KG1 (cell line): ENCODE data around the gene PAM.

Experiments
- DNase-seq: peaks from one replicate; lab custom pipeline; 2025; lab: John Stamatoyannopoulos, UW

The PAM gene

DNA sequence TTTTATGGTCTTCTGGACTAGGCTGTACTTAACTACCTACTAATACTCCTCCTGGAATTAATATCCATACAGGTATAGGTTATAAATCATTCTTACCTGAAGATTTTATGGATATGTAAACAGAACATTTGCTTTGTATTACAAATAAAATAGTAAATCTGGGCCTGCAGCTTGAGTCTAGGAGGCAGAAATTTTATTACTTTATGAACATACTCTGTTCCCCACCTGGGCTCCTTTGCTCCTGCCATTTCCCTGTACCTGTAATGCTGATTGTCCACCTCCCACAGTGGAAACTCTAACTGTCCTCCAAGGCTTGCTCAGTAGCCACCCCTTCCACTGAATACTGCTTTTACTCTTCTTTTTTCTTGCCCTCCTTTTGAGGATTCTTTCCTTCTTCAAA lies 108.0 kb downstream of the PAM start:
- DNase-seq: no peak

DNA sequence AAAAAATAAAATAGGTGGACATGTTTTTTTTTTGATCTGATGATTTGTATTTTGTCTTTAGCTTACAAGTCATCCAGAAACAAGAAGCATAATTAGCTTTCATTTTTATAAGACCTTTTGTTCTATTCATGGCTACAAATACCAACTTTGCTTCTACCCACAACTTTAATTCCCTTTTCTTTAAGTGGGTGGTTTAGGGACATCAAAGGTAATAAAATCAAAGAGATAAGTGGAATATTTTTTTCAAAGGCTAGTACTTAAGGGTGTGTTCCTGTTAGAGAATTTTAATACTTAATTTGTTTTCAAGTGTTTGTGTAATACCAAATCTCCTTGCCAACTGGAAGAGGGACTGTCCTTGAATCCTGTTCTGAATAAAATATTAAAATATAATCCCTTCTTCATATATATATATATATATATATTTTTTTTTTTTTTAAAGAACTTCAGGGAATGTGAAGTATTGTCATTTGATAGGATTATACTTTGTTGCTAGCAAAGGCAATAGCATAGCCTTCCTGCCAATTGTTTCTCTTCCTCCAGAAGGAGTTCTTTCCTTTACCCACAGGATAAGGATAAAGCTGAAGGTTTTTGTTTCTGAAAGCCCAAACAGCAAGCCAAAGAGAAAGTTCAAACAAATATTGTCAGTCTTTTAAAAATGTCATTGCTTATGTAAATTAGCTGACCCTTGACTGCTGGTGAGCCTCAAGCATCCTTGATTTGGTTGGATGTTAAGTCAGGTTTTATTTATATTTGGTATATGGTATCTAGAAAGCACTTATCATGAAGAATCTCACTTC lies 108.9 kb downstream of the PAM start:
- no peak for DNase-seq

DNA sequence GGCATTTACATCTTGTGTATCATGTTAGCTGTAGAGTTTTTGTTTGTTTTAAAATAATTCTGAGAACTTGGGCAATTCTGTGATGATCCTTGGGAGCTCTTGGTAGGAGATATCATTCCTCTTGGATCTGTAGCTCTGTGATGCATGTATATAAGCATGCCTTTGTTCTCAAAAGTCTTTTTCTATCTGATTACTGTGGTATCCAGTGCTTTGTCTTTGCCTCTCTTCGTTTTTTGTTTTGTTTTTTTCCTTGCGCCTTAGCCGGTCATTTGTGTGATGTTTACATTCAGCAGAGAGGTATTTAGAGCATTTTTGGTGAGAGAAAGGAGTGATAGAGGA lies 110.0 kb downstream of the PAM start:
- DNase-seq: no peak

DNA sequence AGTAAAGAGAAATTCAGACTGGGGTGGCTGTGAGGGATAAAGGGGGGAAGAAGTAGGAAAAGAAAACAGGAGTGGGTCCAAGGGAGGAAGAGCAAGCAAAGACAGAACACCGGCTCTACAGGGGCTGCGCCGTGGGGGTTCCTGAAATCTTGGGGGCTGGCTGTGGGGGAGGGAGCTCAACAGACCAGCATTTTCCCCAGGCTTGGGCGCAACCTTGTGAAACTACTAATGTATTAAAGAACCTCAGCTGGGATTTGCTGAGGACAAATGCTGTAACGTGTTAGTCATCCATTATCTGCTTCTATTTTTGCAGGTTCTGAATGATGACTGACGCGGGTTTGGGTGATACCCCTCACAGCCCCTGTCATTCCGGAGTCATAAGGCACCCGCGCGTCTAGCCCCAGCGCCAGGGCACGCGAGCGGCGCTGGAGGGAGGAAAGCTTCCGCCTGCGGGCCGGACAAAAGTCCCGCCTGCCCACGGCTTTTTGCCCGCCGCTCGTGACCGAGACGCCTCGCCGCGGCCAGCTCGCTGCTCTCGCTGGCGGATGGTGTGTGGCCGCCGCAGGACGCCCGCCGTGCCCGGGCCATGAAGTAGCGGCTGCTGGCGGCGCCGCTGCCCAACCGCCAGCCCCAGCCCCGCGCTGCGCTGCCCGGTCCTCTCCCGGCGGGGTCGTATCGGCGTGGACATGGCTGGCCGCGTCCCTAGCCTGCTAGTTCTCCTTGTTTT lies 110.6 kb downstream of the PAM start:
- DNase-seq: no peak

DNA sequence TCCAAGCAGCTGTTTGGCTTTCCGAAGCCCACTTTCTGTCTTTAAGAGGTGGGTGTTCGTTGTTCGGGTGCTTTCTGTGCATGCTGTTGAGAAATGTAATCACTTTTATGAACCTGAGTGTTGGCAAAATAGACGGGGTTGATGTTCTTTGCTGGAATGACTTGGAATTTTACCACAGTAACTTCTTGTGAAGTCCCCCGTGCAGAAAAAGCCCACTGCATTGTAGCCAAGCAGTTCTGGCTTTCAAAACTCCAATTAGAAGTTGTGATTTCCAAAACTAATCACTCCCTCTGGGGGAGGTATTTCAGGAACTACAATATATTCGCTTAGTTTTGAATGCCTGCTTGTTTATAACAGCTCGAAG lies 111.1 kb downstream of the PAM start:
- DNase-seq: no peak

DNA sequence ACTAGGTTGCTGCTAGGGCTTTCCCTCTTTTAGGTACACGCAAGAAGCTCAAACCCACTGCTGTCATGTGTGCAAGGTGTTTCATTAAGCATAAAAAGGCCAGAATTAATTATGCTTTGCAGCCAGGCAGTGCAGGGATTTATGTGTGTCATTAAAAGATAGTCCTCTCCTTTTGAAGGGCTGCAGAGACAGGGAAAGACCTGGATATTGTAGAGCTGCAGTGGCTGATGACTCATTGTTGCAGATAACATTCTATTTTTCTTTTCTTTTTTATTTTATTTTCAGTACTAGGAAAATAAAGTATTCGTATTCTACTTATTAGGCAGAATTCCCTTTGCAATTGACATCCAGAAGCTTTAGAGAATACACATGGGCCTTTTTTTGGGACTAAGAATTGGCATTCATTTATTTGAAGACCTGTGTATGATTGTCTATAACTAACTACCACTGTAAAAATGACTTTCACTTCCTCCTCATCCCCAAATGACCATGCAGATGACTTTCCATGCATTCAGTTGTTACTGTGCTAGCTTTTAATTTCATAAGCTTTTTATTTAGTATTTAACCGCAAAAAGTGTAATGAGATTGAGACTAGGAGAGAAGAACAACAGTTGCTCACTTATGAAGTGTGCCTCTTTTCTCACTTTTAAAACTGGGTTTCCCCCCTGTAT lies 113.0 kb downstream of the PAM start:
- no peak for DNase-seq

DNA sequence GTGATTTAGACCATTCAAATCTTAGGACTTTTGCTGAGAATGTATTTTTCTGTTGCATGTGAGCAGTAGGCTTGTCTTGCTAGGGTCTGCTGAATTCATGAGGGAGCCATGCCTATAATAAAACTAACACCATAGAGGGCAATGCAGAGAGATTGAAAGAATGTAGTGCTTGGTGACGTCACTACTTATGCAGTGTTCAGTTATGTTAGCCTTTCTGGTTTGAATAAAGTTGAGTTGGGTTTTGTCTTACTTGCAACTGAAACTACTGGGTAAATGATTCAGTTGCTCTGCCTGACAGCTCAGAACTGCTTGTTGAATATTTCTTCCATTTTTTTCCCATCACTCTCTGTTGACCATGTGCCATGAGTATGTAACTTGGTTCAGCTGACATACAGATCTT lies 114.1 kb downstream of the PAM start:
- DNase-seq: no peak

DNA sequence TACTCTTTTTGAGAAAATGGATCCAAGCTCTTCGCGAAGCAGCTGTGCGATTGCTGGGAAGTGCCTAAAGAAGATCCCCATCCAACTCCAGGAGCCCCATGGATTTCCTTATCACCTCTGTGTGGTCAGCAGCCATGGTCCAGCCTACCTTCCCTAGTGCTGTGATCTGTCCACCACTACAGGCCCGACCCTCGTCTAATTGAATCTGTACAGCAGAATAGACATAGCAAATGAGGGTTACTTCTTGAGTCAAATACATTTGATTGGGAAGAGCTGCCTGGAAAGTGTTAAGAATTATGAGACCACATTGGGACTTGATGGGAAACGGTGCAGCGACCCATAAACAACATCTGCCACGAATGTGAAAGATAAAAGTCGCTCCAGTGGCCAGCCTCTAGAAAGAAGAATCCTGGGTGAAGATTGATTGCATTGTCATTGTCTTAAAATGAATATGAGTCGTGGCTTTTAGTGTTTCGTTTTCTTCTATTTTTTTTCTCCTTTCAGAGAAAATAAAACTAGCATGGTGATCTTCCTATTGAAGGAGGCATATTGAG lies 118.4 kb downstream of the PAM start:
- no peak for DNase-seq

DNA sequence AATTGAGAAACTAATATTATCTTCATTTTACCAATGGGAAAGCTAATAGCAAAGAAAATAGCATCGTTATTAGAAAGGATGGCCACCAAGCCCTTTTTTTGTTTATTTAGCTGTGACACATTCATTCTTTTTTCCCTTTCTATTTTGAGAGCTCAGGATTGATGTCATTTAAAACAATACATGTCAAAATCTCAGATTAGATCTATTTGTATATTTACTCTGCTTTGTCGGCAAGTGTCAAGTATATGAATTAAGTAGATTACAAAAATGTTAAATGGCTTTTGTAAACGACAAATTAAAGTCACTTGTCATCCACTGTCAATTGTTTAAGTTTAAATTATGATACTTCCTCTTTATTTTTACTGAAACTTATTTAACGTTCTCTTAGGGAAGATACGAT lies 118.9 kb downstream of the PAM start:
- DNase-seq: no peak

DNA sequence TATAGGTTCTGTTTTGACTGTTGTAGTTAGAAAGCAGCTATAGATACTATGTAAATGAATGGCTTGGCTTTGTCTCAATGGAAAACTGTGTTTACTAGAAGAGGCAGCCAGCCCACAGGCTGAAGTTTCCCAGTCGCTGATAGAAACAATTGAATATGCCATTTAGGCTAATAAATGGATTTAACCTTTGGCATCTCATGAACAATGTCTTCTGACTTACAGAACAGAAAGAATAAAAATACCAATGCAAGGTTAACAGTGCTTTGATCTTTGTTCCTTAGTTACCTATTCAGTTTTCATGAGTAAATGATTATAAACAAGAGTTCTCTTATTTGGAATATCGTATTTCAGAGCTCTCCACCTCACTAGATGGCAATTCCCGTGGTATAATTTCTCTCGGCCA lies 120.6 kb downstream of the PAM start:
- DNase-seq: no peak

DNA sequence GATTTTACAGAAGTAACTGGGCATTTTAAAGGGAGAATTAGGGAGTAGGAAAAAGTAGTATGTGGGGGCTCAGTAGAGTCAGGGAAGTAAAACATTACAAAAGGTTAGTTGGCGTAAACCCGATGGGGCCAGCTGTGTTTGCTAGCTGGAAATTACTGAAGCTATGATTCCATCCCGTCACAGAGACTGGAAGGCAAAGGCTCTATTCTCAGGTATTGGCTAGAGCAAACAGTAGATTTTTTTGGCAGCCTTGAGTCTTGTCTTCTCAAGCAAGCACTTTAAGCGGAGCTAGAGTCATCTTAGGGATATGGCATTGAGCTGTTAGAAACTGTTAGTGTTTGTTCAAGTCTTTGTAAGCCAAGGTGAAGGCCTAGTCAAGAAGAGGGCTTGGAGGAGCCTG lies 121.5 kb downstream of the PAM start:
- no peak for DNase-seq

DNA sequence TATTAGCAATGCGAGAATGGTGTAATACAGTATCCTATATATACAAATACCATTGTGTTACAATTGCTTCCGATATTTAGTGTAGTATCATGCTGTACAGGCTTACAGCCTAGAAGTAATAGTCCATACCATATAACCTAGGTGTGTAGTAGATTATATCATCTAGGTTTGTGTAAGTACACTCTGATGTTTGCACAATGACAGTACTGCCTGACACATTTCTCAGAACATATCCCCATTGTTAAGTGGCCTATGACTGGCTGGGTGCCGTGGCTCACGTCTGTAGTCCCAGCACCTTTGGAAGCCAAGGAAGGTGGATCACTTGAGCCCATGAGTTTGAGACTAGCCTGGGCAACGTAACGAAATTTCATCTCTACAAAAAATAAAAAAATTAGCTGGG lies 124.6 kb downstream of the PAM start:
- DNase-seq: no peak

DNA sequence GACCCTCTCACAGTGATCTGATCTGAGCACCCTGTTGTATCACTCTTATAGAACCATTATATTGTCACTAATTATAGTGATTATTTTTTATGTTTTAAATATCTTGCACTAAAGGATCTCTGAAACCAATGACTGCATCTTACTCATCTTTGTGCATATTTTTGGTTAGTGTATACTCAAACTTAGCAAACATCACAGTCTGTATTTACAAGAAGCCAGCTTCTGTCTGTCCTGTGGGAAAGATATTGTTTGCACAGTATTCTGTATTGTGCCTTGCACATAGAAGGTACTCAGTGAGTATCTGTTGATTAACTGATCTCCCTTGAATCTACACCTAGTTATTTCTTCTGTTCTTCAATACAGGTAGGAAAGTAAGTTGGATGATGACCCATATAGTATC lies 131.5 kb downstream of the PAM start:
- DNase-seq: no peak

DNA sequence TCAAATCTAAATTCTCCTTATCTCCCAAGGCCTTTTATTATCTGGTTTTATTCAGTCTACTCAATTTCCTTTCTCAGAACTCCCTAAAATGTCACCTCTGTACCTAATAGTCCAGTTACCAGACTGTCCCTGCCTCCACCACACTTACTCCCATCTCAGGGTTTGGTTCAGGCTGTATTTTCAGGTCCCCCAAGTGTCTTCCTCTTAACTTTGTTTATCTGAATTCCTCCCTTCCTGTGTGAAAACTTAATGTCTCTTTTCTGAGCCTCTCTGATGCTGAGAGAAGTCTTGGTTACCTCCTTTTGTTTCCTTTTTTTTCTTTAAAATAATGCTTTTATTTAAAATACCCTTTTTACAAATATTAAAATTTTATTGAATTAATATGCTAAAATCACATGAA lies 133.4 kb downstream of the PAM start:
- DNase-seq: no peak

DNA sequence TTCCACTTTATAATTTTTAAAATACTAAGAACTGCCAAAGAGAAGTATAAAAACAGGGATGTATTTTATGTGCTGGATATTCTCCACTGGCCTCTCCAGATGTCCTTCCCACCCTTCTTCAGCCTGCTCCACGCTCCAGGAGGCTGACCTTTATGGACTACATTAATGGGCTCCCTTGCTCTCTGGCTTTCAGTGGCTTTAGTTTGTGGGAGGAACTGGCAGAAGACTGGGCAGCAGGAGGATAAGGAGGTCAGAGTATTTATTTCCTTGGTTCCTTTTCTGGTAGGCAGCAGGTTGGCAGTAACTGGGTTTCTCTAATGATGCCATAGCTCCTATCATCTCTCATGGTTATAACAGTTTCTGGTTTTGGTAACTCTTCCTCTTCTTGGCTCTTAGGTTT lies 133.9 kb downstream of the PAM start:
- DNase-seq: no peak

DNA sequence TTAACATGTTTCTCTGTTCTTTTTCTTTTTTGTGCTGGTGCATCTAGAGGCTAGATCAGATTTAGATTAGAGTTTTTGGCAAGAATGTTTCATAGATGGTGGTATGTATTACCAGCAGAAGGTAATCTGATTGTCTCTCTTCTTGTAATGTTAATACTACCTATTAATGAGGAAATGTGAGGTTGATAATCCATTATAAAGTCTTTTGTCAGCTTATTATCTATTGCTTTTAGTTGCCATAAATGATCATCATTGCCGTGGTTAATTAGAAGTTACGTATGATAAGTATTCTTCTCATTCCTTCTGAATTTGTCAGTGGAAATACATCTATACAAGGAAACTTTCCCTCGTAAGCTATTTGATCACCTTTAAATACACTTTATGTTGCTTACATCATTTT lies 135.0 kb downstream of the PAM start:
- DNase-seq: no peak

DNA sequence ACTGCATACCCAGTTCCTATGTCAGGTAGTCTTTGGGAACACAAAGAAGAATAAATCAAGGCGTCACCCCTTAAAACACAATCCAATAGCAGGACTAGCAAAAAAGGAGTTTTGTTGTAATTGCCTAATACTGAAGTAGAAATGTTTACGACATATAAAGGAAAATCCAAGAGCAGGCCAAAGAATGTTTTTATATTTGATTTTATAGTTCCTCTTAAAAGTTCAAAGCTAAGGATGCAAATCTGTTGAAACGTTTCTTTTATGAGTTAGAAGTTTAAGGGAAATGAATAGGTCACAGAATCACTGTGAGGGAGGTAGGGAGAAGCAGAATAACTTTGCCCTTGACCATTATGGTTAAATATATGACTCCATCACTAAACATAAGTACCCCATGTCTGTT lies 136.1 kb downstream of the PAM start:
- DNase-seq: no peak

DNA sequence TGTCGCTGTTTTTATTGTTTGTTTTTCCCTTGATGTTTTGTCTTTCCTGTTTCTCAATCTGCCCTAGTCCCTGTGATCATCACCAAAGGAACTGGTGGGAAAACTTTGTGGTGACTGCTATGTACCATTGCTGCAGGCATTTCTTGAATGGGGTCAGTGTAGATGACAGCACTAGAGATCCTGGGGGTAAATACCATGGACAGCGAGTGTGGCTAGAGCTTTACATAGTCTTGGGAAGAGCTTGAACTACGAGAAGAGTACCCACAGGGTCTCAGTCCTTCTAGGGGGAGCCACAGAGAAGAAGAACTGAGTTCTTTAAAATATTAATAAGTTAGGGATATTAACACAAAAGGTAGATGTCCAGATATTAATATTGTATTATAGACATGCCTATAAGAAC lies 138.8 kb downstream of the PAM start:
- no peak for DNase-seq

DNA sequence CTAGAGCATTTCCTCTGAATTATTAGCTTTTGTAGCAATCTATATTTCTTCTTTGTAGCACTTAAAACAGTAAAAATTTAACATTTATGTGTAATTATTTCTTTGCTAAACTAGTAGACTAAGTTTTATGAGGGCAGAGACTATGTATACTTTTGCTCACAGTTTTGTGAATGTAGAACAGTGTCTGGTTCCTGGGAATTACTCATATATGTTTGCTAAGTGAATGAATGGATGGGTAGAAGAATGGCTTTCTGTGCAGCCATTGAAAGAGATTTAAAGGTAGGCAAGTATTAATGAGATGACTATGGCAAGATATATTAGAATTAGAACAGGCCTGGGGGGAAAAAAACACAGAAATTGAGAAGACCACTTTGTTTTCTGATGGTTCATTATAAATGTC lies 140.1 kb downstream of the PAM start:
- DNase-seq: no peak

DNA sequence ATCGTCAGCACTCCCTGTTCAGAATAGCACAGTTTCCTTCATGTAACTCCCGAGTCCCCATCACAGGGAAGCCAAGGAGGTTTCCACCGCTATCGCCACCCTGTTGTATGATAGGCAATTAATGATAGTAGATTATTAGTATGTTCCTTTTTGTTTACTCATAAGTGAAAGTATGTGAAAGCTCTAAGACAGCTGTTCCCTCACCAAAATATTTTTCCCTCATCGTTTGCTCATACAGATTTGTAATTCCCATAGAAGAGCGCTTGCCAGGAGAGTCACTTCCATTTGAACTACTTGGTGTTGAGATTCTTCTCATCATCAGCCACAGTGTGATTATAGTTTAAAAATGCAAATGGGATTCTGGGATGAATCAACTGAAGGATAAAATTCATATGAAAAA lies 140.9 kb downstream of the PAM start:
- DNase-seq: no peak

DNA sequence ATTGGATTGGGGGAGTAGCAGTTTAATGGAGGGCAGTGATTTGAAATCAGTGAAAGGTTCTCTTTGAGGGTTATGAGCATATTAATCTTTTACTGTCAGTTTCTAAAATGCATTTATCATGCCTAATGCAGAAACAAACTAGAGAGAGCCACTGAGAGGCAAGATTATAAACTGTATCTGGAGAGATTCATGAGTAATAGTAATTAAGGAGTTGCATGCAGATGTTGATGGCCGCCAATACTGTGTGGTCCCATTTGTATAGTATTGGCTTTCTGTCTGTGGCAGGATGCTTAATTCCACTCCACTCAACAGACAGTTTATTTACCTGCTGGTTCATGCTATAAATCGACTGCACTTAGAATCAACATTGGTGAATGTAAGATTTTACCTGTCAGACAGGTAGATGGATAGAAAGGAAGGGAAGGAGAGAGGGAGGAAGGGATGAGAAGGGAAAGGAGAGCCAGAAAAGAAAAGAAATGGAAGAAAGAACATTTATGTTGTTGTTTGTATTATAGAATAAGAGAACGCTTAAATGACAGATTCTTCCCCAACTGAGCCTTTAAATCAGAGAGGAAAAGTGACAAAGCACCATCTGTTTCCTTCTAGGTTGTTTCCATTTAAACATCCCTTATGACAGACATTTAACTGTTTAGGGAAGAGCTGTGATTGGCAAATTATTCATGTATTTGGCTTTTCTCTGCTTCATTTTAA lies 146.5 kb downstream of the PAM start:
- DNase-seq: no peak

DNA sequence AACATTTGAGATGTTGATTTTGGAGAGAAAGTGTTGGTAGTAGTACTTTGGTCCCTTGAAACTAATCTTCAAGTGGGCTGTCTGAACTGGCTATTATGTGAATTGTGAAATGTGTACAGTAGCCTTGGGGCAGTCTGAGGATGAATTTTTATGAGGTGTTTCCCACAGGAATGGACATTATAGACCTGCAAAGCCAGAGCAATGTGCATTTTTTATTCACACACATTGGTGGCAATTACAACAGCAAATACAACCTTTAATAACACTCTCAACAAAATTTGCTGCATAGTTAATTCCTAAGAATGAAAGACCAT lies 147.0 kb downstream of the PAM start:
- DNase-seq: no peak

DNA sequence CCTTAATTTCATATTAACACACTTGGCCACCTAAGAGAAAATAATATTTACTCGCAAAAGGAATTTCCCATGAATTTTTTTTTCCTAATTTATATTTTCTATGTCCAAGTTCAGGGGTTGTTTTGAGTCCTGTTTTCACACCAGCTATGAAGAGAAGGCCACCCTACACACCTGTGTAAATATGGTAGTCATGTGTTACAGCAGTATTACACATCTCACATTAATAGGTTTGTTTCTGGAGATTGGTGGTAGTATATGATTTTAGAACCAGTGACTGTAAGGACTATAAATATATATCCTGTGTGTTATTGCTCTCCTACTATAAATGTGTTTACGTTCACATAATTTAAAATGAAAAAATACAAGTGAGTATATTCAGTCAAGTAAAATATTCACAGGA lies 147.5 kb downstream of the PAM start:
- no peak for DNase-seq
